ENCODE results near the gene CCNL1.
"Not testable (repeated sequence)": the region's sequence is repeated elsewhere in the genome, so short reads cannot be mapped to it uniquely, and the experiment has no call there.

CCNL1 gene

GRCh38 chr3:157103280-157103679 is 56.7 kb downstream of the CCNL1 start:
- DNase-seq (ENCODE audit: low spot score), result no peak

GRCh38 chr3:157102595-157102994 is 57.4 kb downstream of the CCNL1 start:
- not testable (repeated sequence) for DNase-seq (ENCODE audit: low spot score)

GRCh38 chr3:157102098-157102497 is 57.8 kb downstream of the CCNL1 start:
- DNase-seq (ENCODE audit: low spot score), result no peak

GRCh38 chr3:157101486-157101885 is 58.5 kb downstream of the CCNL1 start:
- no peak for DNase-seq (ENCODE audit: low spot score)

GRCh38 chr3:157100608-157101396 is 59.1 kb downstream of the CCNL1 start:
- no peak for DNase-seq (ENCODE audit: low spot score)

GRCh38 chr3:157100096-157100477 is 59.9 kb downstream of the CCNL1 start:
- no peak for DNase-seq (ENCODE audit: low spot score)

- no peak for DNase-seq (ENCODE audit: low spot score)
Observed at GRCh38 chr3:157099326-157100095, 60.4 kb downstream of the CCNL1 start.

- no peak for DNase-seq (ENCODE audit: low spot score)
Observed at GRCh38 chr3:157098823-157099185, 61.1 kb downstream of the CCNL1 start.

GRCh38 chr3:157098121-157098822 is 61.7 kb downstream of the CCNL1 start:
- no peak for DNase-seq (ENCODE audit: low spot score)
